Glutamatergic neuron (in vitro differentiated cells): ENCODE results near the gene CNTRL. TPM values are rescaled to one million over a fixed set of nuclear protein-coding genes. Genes with fewer than 3 reads are reported as not detected.
"Not testable (repeated sequence)": the region's sequence is repeated elsewhere in the genome, so short reads cannot be mapped to it uniquely, and the experiment has no call there.

Source experiments
- DNase-seq: peaks from one replicate; pipeline ENCODE4 v3.0.0; 2022
- H3K27ac Mint-ChIP-seq: one replicate; pipeline ENCODE4 v1.8.0; 2020; ENCODE audit warnings: mild to moderate bottlenecking, mixed read lengths, inconsistent platforms; ENCODE audit not compliant: unreplicated experiment
- H3K27me3 Mint-ChIP-seq: one replicate; pipeline ENCODE4 v1.8.0; 2020; ENCODE audit warnings: mild to moderate bottlenecking, moderate library complexity, mixed read lengths, inconsistent platforms; ENCODE audit not compliant: unreplicated experiment
- H3K36me3 Mint-ChIP-seq: one replicate; pipeline ENCODE4 v1.8.0; 2020; ENCODE audit warnings: mild to moderate bottlenecking, mixed read lengths, inconsistent platforms; ENCODE audit not compliant: unreplicated experiment
- H3K4me1 Mint-ChIP-seq: one replicate; pipeline ENCODE4 v1.8.0; 2020; ENCODE audit warnings: mild to moderate bottlenecking, low read depth, mixed read lengths, inconsistent platforms; ENCODE audit not compliant: unreplicated experiment
- H3K4me3 Mint-ChIP-seq: one replicate; pipeline ENCODE4 v1.8.0; 2020; ENCODE audit warnings: mild to moderate bottlenecking, mixed read lengths, inconsistent platforms; ENCODE audit not compliant: unreplicated experiment
- H3K9me3 Mint-ChIP-seq: one replicate; pipeline ENCODE4 v1.8.0; 2020; ENCODE audit warnings: mild to moderate bottlenecking, moderate library complexity, mixed read lengths, inconsistent platforms; ENCODE audit not compliant: unreplicated experiment
- CTCF ChIP-seq: fragments of 200-600 bp; sonication (generic); IDR thresholded peaks from one replicate; pipeline ENCODE4 v1.5.0; 2021; ENCODE audit not compliant: partially characterized antibody, unreplicated experiment
- long read RNA-seq: library from polyadenylated mRNA; unstranded; transcript quantifications from one replicate; pipeline ENCODE4 v2.0.0, GENCODE V29; 2020; ENCODE audit not compliant: unreplicated experiment
- total RNA-seq: library from RNA; stranded (reverse); fragmentation: NEBNext Ultra II Directional; extraction: Animal tissue kit (Norgen Biotek cat#: 25700); gene quantifications from one replicate; pipeline ENCODE4 v1.2.1, GENCODE V29; 2021; ENCODE audit not compliant: unreplicated experiment

CNTRL gene, protein sequence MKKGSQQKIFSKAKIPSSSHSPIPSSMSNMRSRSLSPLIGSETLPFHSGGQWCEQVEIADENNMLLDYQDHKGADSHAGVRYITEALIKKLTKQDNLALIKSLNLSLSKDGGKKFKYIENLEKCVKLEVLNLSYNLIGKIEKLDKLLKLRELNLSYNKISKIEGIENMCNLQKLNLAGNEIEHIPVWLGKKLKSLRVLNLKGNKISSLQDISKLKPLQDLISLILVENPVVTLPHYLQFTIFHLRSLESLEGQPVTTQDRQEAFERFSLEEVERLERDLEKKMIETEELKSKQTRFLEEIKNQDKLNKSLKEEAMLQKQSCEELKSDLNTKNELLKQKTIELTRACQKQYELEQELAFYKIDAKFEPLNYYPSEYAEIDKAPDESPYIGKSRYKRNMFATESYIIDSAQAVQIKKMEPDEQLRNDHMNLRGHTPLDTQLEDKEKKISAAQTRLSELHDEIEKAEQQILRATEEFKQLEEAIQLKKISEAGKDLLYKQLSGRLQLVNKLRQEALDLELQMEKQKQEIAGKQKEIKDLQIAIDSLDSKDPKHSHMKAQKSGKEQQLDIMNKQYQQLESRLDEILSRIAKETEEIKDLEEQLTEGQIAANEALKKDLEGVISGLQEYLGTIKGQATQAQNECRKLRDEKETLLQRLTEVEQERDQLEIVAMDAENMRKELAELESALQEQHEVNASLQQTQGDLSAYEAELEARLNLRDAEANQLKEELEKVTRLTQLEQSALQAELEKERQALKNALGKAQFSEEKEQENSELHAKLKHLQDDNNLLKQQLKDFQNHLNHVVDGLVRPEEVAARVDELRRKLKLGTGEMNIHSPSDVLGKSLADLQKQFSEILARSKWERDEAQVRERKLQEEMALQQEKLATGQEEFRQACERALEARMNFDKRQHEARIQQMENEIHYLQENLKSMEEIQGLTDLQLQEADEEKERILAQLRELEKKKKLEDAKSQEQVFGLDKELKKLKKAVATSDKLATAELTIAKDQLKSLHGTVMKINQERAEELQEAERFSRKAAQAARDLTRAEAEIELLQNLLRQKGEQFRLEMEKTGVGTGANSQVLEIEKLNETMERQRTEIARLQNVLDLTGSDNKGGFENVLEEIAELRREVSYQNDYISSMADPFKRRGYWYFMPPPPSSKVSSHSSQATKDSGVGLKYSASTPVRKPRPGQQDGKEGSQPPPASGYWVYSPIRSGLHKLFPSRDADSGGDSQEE (N-terminal part only)
- total RNA-seq: 9.5 TPM
- long read RNA-seq, partial matches to known transcripts: 2 of 2 reads
- long read RNA-seq, other reads (novel, unspliced or antisense): 0 of 2 reads

DNA sequence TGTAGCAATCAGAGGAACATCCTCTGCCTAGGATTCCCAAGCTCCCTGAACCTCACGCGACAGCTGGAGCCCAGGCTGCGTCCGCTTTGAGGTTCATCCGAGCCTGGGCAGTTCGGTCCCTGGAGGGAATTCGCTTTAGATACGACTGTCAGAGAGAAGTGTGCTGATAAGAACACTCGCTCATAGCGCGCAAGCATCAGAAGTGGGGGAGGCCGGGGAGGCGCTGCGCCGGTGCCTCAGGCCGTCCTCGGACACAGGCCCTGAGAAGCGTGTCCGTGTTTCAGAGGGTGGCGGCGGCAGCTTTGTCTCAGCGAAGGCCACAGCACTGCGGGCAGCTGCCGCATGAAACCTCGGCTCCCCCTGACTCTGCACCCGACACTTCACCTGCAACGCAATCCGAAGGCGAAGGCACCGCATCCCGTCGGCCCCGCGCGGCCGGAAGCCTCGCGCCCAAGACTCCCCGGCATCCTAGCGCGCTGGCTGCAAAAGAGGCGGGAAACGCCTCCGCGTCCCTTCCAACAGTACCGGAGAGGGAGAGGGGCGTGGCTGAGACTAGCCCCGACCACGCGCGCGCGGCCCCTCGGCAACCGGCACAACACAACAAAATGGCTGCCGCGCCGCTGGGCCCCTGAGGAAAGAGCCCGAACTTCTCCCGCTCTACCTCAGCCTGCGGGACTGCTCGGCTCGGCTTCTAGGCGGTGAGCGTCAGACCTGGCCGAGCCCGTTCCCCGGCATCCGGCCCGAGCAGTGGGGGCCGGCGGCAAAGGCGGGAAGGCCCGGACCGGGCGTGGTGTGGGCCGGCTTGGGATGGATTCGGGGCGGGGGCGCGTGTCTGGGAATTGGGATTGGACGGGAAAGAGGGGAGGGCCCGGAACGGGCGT is at the start of gene CNTRL:
CNTRL (plus strand) TSS at position 586 of the 881 bp plus-strand sequence. CDS start 13,372 bp downstream, outside the sequence.
- DNase-seq: peak; percentile 90

GRCh38 chr9:121026260-121026691 is 48.5 kb upstream of the CNTRL start:
- H3K9me3 Mint-ChIP-seq: no peaks in the 10 kb centered on the region
- DNase-seq: no peak
- no peaks in the 10 kb centered on the region for H3K36me3 Mint-ChIP-seq
- no peak overlapping the region for H3K4me3 Mint-ChIP-seq
- no peaks in the 10 kb centered on the region for H3K27me3 Mint-ChIP-seq
- no peak overlapping the region for H3K27ac Mint-ChIP-seq
- no peaks in the 10 kb centered on the region for H3K4me1 Mint-ChIP-seq
- TF ChIP-seq CTCF: no peak

More for the DNA sequence above, at the start of gene CNTRL:
- Mint-ChIP-seq H3K4me3 (peak within 1 kb of the TSS; percentile 90), H3K27me3 (peaks cover 19% of the 10 kb centered on the region), H3K4me1 (peaks cover 4% of the 10 kb centered on the region), H3K36me3 (peaks cover 4% of the 10 kb centered on the region), H3K27ac (peak within 1 kb of the TSS; percentile 97), H3K9me3 (no peaks in the 10 kb centered on the region)
- TF ChIP-seq CTCF: no peak

- no peak overlapping the region for H3K27ac Mint-ChIP-seq
- no peaks in the 10 kb centered on the region for H3K4me1 Mint-ChIP-seq
- H3K9me3 Mint-ChIP-seq: no peaks in the 10 kb centered on the region
- TF ChIP-seq CTCF: no peak
- no peak for DNase-seq
- H3K36me3 Mint-ChIP-seq: no peaks in the 10 kb centered on the region
- H3K27me3 Mint-ChIP-seq: no peaks in the 10 kb centered on the region
- H3K4me3 Mint-ChIP-seq: no peak overlapping the region
These were observed 48.0 kb upstream of the CNTRL start for GRCh38 chr9:121026768-121027167.

- not testable (repeated sequence) for H3K4me1 Mint-ChIP-seq, H3K27me3 Mint-ChIP-seq, DNase-seq, H3K4me3 Mint-ChIP-seq, H3K27ac Mint-ChIP-seq, H3K36me3 Mint-ChIP-seq, H3K9me3 Mint-ChIP-seq
These were observed 46.5 kb upstream of the CNTRL start for GRCh38 chr9:121028285-121028684.
